22Rv1 (cell line): ENCODE results near the gene STPG4.

ENCODE experiments used
- ZFX ChIP-seq: fragments of 450-650 bp; IDR thresholded peaks from 2 replicates; pipeline ENCODE4 v1.6.1; 2017; ENCODE audit warnings: antibody characterized with exemption, borderline replicate concordance
- TF ChIP-seq, protein P1 (sequence below): fragments of 450-650 bp; IDR thresholded peaks from 2 replicates; pipeline ENCODE4 v1.5.1; 2017; ENCODE audit warnings: mild to moderate bottlenecking

DNA sequence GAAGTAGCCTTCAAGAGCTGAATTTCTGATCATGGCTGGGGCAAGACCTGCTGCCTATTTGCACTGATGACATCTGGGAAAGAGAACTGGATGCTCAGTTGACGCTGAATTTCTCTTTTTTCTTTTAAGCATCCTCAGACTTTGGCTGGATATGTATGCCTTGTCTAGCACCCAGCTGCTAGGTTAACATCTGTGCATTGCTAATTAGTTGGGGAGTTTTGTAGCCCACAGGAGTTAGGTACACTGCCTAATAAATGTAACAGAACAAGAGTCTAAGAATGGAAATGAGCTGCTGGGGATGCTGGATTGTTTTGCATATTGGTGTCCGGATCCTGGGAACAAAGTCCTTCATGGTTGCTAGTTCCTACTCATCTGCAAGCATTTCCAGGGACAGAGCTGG, 40.9 kb upstream of the STPG4 start:
- TF ChIP-seq, protein P1, sequence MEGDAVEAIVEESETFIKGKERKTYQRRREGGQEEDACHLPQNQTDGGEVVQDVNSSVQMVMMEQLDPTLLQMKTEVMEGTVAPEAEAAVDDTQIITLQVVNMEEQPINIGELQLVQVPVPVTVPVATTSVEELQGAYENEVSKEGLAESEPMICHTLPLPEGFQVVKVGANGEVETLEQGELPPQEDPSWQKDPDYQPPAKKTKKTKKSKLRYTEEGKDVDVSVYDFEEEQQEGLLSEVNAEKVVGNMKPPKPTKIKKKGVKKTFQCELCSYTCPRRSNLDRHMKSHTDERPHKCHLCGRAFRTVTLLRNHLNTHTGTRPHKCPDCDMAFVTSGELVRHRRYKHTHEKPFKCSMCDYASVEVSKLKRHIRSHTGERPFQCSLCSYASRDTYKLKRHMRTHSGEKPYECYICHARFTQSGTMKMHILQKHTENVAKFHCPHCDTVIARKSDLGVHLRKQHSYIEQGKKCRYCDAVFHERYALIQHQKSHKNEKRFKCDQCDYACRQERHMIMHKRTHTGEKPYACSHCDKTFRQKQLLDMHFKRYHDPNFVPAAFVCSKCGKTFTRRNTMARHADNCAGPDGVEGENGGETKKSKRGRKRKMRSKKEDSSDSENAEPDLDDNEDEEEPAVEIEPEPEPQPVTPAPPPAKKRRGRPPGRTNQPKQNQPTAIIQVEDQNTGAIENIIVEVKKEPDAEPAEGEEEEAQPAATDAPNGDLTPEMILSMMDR, result no peak
- TF ChIP-seq ZFX, result no peak
